NCI-H345 treated with DMSO at 0.1 percent for 48 hours (cell line): ENCODE data around the gene SLC9A7.
A peak's percentile ranks its signal among the peaks of the same experiment; 100 is the strongest.

ENCODE experiments used
- DNase-seq: peaks from one replicate; lab custom pipeline; 2025; ENCODE audit not compliant: unreplicated experiment; lab: John Stamatoyannopoulos, UW

Gene SLC9A7

GRCh38 chrX:46575586-46575985, 183.3 kb downstream of the SLC9A7 start:
- no peak for DNase-seq

- peak; percentile 13 for DNase-seq
Measured at GRCh38 chrX:46574774-46575381, 184.0 kb downstream of the SLC9A7 start.

DNA sequence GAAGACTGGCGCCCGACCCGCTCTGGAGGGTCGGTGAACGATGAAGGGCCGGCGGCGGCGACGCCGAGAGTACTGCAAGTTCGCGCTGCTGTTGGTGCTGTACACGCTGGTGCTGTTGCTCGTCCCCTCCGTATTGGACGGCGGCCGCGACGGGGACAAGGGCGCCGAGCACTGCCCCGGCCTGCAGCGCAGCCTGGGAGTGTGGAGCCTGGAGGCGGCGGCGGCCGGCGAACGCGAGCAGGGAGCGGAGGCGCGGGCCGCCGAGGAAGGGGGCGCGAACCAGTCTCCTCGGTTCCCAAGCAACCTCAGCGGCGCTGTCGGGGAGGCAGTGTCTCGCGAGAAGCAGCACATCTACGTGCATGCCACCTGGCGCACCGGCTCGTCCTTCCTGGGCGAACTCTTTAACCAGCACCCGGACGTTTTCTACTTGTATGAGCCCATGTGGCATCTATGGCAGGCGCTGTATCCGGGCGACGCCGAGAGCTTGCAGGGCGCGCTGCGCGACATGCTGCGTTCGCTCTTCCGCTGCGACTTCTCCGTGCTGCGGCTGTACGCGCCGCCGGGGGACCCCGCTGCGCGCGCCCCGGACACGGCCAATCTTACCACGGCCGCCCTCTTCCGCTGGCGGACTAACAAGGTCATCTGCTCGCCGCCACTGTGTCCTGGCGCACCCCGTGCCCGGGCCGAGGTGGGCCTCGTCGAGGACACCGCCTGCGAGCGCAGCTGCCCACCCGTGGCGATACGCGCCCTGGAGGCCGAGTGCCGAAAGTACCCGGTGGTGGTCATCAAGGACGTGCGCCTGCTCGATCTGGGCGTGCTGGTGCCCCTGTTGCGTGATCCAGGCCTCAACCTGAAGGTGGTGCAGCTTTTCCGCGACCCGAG, 184.8 kb downstream of the SLC9A7 start:
- DNase-seq: peak; percentile 24

DNA sequence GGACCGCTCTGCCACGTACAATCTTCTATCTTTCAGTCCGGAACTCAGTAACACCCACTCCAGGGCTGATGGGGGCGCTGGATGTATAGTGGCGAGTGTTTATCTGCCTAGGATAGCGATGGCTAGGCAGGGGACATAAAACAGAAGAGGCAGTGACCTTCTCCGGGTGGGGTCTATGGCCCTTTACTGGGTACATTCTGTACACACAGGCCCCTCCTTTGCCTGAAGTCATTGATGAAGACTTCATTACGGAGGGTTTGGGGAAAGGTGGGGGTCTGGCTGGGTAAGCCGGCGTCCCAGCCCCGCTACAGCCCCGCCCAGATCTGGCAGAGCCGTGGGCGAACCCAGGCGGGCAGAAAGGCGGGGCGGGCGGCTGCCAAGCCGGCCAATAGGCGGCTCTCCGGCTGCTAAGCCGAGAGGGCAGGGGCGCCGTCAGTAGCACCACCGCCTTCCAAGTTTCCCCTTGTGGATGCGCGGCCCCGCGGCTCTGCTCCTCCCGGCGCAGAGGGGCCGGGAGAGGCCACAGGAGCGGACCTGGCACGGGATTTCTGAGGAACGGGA, 185.5 kb downstream of the SLC9A7 start, which contains the start of gene CHST7:
Gene CHST7, plus strand, starts transcription at position 435 of the 561 bp plus-strand sequence. CDS start 167 bp downstream, outside the sequence.
- peak; percentile 68 for DNase-seq

GRCh38 chrX:46572340-46572936, 186.5 kb downstream of the SLC9A7 start:
- no peak for DNase-seq

DNA sequence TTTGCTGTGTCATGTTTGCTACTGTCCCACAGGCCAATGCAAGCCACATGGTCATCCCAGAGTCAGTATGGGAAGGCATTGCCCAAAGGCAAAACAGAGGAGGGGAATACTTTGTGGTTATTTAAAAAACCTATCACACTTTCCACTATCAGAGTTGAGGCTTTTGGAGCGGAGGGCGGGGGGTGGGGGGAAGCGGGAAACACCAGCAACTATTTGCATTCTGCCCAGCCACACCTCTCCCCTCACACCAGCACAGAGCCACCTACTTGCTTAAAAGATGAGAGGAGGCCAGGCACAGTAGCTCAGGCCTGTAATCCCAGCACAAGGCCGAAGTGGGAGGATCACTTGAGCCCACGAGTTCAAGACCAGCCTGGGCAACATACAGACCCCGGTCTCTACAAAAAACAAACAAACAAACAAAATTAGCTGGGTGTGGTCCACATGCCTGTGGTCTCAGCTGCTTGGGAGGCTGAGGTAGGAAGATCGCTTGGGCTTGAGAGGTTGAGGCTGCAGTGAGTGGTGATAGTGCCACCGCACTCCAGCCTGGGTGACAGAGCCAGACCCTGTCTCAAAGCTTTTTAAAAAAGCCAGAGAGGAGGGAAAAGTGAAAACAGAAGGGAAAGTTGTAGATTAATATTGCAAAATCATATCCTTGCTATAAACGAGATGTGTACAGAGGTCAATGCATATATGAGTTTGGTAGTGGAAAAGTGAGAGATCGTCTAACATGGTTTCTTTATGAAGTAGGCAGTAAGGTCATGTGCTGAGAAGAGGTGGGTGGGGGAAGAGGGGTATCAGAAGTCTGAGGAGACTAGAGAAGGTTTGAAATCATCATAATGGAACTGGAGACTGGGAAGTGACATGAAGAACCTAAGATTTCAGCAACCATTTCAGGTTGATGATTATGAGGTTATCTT, 187.2 kb downstream of the SLC9A7 start:
- no peak for DNase-seq

GRCh38 chrX:46569621-46570020, 189.3 kb downstream of the SLC9A7 start:
- no peak for DNase-seq

- no peak for DNase-seq
Measured at GRCh38 chrX:46567388-46567787, 191.5 kb downstream of the SLC9A7 start.

- no peak for DNase-seq
Measured at GRCh38 chrX:46561824-46562657, 196.9 kb downstream of the SLC9A7 start.

GRCh38 chrX:46559062-46559461, 199.9 kb downstream of the SLC9A7 start:
- no peak for DNase-seq

GRCh38 chrX:46554942-46555341, 204.0 kb downstream of the SLC9A7 start:
- no peak for DNase-seq

GRCh38 chrX:46553935-46554334, 205.0 kb downstream of the SLC9A7 start:
- no peak for DNase-seq

DNA sequence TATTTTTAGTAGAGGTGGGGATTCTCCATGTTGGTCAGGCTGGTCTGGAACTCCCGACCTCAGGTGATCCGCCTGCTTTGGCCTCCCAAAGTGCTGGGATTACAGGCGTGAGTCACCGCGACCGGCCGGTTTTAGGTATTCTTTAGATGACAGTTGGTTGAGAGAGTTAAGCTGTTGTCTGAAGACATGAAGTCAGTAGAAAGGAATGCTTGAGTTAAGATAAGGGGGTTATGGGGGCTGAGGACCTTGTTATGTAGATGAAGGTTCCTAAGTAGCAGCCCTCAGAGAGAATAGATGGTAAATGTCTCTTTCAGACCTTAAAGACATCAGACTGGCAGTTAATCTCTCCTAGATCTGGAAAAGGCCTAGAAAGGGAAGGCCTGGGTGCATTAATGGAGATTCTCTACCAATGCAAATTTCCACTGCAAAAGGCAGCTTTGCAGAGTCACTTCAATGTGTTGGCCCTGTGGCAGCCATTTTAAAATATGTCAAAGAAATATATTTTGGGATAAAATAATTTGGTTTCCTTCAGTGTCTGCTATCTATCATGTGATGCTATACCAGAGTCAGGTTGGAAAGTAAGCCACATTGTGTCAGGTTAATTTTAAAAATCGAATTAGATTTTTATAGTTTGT, 207.3 kb downstream of the SLC9A7 start:
- DNase-seq: no peak

DNA sequence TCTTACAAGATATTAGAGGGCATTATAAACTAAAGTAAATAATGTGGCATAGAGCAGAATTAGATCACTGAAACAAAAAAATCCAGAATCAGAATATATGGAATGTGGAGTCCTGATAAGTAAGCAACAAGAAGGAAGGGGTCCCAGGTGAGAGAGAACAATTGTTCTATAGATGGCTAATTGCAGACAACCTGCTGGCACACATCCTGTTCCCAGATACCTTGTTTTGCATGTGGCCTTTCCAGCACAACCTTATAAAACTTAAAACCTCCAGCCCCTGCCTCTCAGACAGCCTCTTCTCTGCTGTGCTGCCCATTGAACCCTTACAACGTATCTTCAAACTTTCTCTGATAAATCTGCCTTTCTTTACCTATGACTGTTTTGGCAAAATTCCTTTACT, 209.0 kb downstream of the SLC9A7 start:
- no peak for DNase-seq
